Right ventricle myocardium inferior (tissue), 1 donor: ENCODE data around the gene EXOC4. TPM values are rescaled to one million over a fixed set of nuclear protein-coding genes. Genes with fewer than 3 reads are reported as not detected.

Experiments used
- ATAC-seq: fragments of 200-7000 bp; cut with Tn5 transposase; one replicate; pipeline ENCODE4 v1.9.1; 2020; ENCODE audit warnings: mild to moderate bottlenecking, moderate library complexity
- DNase-seq: peaks from one replicate; pipeline ENCODE4 v3.0.0; 2021; ENCODE audit errors: missing footprints
- intact Hi-C: fragments of 100-400 bp; cut with DNase I; formaldehyde crosslinking; loops from one replicate; pipeline ENCODE4 v1.11.0; 2022
- total RNA-seq: library from RNA; stranded (reverse); fragmentation: NEBNext Ultra II Directional; extraction: Animal tissue kit (Norgen Biotek cat#: 25700); gene quantifications from one replicate; pipeline ENCODE4 v1.2.1, GENCODE V29; 2021
- donor health status: DM: no; HTN: yes; CAD: no; lungs with severe emphysema.

The EXOC4 gene
- total RNA-seq, 1 donor from 2014 or later: 36.8 TPM

- DNase-seq: no peak
- no peak for ATAC-seq
Observed at GRCh38 chr7:133394369-133394768, 141.5 kb downstream of the EXOC4 start.

DNA sequence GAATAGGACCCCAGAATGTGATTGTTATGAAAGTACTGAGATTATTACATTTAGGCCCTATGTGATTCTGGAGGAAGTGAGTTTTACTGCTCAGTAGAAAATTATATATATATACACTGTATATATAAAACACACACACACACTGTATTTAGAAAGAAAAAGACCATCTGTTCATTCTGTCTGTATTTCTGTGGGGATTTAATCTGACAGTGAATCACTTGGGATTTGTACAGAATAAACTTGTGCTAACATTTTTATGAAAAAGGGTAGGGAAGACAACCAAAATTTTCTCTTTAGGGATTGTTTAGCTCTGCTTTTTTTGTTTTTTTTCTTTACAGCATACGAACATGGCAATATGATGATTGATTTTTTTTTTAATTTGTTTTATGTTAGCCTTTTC lies 142.7 kb downstream of the EXOC4 start:
- intact Hi-C loops: no loop called here
- ATAC-seq (no peak), DNase-seq (no peak)

More at GRCh38 chr7:133394369-133394768, 141.5 kb downstream of the EXOC4 start:
- intact Hi-C loops: no loop called here

DNA sequence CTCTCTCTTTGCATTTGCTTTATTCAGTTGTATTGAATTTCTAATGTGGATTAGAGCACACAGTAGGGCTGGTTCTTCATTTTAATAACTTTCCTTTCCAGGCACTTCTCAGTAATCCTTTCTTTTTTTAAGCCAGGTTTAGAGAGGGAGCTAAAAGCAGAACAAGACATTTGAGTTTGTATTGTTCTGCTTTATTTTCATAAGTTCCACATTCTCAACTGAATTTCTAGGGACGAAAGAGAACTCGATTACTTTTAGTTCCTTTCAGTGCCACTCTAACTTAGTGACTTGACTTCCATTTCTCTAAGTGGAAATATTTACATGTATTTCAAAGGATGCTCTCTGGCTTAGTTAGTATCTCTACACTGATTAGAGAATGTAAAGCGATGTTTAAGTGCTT lies 145.6 kb downstream of the EXOC4 start:
- DNase-seq (no peak), ATAC-seq (no peak)
- intact Hi-C loops: no loop called here

- DNase-seq (no peak), ATAC-seq (no peak)
- intact Hi-C loops: no loop called here
Observed at GRCh38 chr7:133401225-133401624, 148.3 kb downstream of the EXOC4 start.

DNA sequence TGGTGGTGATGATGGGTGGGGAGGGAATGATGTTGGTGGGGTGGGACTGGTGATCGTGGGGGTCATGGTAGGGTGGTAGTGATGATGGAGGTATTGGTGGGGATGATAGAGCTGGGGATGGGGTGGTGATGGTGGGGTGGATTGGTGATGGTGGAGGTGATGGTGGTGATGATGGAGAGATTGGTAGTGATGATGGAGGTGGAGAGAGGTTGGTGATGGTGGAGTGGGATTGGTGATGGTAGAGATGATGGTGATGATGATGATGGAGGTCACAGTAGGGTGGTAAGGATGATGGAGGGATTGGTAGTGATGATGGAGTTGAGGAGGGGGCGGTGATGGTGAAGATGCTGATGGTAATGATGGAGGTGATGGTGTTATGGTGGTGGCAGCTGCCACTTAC lies 155.3 kb downstream of the EXOC4 start:
- ATAC-seq: no peak
- intact Hi-C loops: no loop called here

DNA sequence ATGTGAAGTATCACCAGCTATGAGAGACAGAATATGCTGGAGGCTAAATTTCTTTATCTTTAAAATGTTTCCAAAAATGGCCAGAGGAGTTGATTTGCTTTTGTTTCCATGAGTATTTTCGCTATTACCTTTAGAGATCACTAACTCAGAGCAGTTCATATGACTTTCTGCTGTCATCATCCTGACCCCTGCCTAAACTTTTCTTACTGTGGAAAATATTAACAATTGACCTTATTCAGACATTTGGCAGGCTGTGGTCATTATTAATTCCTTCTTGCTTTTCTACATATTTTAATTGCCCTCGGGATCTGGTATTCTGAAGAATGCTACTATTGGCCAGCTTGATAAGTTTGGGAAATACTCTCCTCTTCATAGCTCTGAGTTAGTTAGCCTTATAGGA lies 156.5 kb downstream of the EXOC4 start:
- no peak for ATAC-seq
- no peak for DNase-seq
- intact Hi-C loops: no loop called here

More for the DNA sequence above, 155.3 kb downstream of the EXOC4 start:
- no peak for DNase-seq

DNA sequence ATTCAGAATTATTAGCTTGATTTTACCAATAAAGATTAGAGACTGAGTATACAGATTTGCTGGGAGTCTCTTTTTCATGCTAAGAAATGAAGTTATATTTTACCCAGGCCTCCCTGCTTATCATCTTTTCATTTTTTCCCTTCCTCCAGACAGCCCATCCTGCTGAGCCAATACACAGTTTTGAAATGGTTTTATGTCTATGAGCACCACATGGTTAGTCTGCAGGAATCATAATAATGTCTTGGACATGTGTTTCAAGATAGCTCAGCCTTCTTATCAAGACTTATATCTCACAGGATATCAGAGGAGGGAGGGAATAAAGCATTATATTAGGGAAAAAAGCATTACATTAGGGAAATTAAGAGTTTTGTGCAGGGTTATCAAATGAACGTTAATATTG lies 157.1 kb downstream of the EXOC4 start:
- ATAC-seq (no peak), DNase-seq (no peak)
- intact Hi-C loops: no loop called here

DNA sequence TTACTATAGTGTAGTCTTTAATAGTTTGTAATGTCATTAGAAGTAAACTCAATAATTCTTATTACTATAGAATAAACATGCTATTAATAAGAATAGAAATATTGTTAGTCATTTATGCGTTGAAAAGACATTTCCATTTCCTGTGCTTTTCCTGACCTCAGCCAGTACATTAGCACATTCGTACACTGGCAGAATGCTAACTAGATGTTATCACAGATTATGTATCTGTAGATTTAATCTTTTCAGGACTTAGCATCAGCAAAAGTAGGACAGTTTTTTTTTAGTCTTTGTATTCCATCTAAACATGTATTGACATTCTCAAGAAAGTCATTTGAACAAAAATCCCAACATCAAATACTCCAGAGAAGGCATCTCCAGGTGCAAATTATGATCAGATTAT lies 158.5 kb downstream of the EXOC4 start:
- intact Hi-C loops: no loop called here
- ATAC-seq (no peak), DNase-seq (no peak)

GRCh38 chr7:133412942-133413341 lies 160.1 kb downstream of the EXOC4 start:
- intact Hi-C loops: no loop called here
- DNase-seq: no peak
- no peak for ATAC-seq

- intact Hi-C loops: no loop called here
- DNase-seq: no peak
- ATAC-seq: no peak
Observed at GRCh38 chr7:133419041-133419440, 166.2 kb downstream of the EXOC4 start.

DNA sequence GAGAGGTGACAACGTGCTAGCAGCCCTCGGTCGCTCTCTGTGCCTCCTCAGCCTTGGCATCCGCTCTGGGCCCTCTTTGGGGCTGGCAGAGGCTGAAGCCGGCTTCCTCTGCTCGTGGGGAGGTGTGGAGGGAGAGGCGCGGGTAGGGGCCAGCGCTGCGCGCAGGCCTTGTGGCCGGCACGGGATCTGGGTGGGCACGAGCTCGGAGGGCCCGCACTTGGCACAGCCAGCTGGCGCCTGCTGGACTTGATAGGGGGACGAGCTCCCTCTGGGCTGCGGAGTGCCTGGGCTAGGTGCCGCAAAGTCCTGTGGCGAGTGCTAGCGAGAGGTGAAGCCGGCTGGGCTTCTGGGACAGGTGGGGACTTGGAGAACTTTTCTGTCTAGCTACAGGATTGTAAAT lies 170.7 kb downstream of the EXOC4 start:
- no peak for ATAC-seq
- intact Hi-C loops: no loop called here
- DNase-seq: no peak

GRCh38 chr7:133428326-133428725 lies 175.4 kb downstream of the EXOC4 start:
- intact Hi-C loops: no loop called here
- DNase-seq (no peak), ATAC-seq (no peak)

DNA sequence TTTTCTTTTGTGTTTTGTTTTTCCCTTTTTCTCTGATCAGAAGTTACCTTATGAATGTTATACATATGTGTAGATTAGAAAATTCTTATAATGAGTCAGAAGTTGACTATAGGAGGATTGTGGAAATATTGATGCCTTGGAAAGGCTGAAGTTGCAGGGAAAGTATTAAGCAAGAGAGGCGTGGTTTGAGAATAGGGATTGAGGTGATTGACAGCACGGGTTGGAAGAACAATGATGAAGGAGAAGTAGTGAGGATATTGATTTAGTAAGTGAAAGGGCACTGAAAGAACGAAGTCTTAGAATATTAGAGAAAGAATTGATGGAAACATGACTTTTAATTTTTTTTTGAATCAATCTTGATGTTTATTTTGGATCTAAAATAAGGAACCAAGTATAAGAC lies 176.0 kb downstream of the EXOC4 start:
- no peak for ATAC-seq
- DNase-seq: no peak
- intact Hi-C loops: no loop called here

GRCh38 chr7:133429371-133429770 lies 176.5 kb downstream of the EXOC4 start:
- no peak for DNase-seq
- ATAC-seq: no peak
- intact Hi-C loops: no loop called here

GRCh38 chr7:133431134-133431724 lies 178.4 kb downstream of the EXOC4 start:
- intact Hi-C loops: no loop called here
- ATAC-seq (no peak), DNase-seq (no peak)

GRCh38 chr7:133433165-133433812 lies 180.4 kb downstream of the EXOC4 start:
- intact Hi-C loops: no loop called here
- DNase-seq: no peak
- no peak for ATAC-seq

- DNase-seq (no peak), ATAC-seq (no peak)
- intact Hi-C loops: no loop called here
Observed at GRCh38 chr7:133434246-133434865, 181.5 kb downstream of the EXOC4 start.

GRCh38 chr7:133436014-133436428 lies 183.1 kb downstream of the EXOC4 start:
- peak; percentile 50 for ATAC-seq
- intact Hi-C loops: no loop called here

GRCh38 chr7:133437544-133437943 lies 184.7 kb downstream of the EXOC4 start:
- no peak for ATAC-seq
- intact Hi-C loops: no loop called here
- DNase-seq: no peak

More at GRCh38 chr7:133436014-133436428, 183.1 kb downstream of the EXOC4 start:
- no peak for DNase-seq

GRCh38 chr7:133442818-133443217 lies 189.9 kb downstream of the EXOC4 start:
- intact Hi-C loops: no loop called here
- ATAC-seq: no peak
- no peak for DNase-seq
